GM13976 (cell line): Measurements from ENCODE around the gene SRSF10.

Experiments used
- DNase-seq: peaks from one replicate; pipeline ENCODE4 v3.0.0; 2012; ENCODE audit warnings: low spot score
- CTCF ChIP-seq: IDR thresholded peaks from 2 replicates; pipeline ENCODE4 v1.5.1; 2012; ENCODE audit warnings: borderline replicate concordance, mild to moderate bottlenecking; ENCODE audit not compliant: insufficient read depth; ENCODE audit errors: extremely low read depth, missing control alignments, control extremely low read depth
- in situ Hi-C: fragments of 300-500 bp; cut with MboI; formaldehyde crosslinking; loops from one replicate; pipeline ENCODE4 v1.12.0; 2022; ENCODE audit warnings: low sequenced_read_pairs, mixed read lengths, inconsistent platforms; ENCODE audit not compliant: unreplicated experiment

Gene SRSF10

DNA sequence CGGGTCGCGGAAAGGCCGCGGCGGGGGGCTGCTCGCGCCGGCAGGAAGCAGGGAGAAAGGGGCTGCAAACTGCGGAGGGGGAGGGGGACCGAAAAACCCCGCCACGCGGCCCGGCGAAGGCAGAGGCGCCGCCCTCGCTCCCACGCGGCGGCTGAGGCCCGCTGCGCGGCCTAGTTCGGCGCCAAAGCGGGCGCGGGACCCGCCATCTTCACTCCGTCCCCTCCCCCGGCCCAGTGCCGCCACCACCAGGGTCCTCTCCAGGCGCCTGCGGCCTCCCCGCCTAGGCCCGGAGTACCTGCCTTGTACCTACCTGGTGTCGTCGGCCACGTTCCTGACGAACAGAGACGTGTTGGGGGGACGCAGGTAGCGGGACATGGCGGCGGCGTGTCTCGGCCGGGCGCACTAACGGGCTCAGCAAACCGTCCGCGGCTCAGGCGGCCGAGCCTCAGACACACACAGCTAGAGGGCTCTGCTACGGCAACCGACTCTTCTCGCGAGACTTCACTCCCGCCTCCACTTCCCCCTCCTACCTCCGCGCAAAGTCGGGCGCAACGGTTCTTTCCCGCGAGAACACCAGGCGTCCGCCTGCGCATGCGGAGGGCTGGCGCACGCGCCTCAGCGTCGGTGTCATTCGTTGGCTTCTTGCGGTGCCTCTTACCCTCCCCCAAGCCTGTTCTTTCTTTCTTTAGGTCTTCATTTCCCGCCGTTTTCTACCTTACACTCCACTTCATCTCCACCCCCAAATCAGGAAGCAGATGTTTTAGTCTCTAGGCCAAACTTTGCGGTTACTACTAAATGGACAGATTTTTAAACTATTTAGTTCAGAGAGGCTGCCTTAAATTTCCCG, at the start of gene SRSF10:
TSS of gene SRSF10 (minus strand) at position 447 of the 847 bp plus-strand sequence. CDS start at position 375, 72 bp downstream.
- DNase-seq = peak; percentile 96
- TF ChIP-seq CTCF = peak; percentile 18
- in situ Hi-C loops = no loop called here

GRCh38 chr1:24027838-24028468, 47.8 kb upstream of the SRSF10 start:
- in situ Hi-C loops = no loop called here
- DNase-seq = peak; percentile 62
- TF ChIP-seq CTCF = peak; percentile 39

DNA sequence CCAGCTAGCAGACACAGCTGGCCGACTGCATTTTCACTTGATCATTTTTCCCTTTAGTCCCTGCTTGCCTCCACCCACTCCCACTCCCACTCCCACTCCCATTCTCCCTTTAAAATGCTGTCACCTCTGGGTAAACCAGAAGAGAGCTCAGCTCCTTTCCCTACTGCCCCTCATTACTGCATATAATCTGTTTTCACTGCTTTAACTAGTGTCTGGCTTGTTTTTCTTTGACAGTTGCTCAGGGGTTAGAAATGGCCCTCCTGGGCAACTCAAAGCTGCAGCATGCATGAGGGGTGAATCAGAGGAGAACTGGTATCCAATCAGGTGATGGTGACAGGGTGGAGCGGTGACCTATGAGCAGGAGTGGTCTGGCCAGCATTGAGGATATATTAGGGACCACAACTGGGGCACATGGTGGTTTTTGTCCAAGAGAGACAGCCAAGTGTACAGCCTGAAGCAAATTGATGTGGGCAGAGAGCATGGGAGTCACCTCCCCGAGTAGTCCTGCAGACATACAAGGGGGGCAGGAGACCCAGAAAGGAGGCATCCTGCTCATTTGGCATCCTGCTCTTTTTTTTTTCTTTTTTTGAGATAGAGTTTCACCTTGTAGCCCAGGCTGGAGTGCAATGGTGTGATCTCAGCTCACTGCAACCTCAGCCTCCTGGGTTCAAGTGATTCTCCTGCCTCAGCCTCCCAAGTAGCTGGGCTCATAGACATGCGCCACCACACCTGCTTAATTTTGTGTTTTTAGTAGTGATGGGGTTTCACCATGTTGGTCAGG, 42.6 kb upstream of the SRSF10 start:
- no peak for TF ChIP-seq CTCF
- no peak for DNase-seq
- in situ Hi-C loops = no loop called here

DNA sequence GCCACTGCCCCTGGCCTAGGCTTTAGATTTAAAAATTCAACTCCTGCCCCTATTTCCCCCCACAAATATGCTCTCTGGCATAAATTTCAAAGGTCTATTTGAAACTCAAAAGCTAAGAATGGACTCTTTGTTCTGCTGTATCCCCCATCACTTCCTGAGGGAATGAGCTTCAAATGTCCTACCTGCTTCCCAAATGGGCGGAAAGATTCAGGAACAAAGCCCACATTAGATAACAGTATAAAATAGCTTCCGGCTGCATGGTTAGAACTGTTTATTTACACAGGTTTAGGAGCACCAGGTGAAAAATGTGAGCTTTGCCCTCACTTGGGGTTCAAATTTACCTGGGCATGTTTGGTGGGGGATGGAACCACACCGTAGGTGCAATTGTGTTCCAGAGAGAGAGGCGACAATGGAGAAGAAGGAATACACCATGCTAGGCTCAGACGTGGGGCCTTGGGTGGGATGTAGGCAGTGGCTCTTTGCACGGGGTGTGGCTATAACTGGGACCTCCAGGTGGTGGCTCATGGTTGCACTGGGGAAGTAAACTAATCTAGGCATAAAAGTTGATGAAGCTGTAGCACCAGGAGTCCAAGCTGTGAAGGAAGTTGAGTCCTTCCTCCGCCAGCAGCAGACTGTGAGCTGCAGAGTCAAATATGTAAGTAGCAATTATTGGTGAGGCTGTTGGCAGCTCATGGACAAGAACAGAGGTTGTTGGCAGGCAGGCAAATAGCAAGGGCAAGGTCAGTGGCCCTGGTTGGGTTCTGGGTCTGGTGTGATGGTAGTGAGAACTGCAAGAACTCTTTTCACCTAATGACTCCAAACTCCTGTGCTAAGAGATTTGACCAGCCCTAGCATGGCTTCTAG, 41.5 kb upstream of the SRSF10 start:
- no peak for TF ChIP-seq CTCF
- in situ Hi-C loops = no loop called here
- no peak for DNase-seq

DNA sequence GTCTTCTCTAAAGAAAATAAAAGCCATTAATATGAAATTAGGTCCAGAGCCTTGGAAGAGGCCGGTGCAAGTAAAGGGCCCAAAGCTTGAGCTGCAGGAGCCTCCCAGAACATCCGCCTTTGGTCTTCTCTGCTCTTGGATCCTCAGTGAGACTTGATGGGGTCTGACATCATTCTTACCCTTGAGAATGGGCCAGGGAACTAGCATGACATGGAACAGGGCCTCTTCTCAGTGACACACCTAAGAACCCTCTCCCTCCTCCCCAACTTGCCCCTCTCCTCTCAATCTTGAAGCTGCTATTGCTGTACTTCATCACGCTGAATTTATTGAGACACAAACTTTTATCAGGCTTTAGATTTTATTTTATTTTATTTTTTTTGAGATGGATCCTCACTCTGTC, 40.3 kb upstream of the SRSF10 start:
- DNase-seq = no peak
- in situ Hi-C loops = no loop called here
- TF ChIP-seq CTCF = no peak

GRCh38 chr1:24020025-24020424, 39.9 kb upstream of the SRSF10 start:
- no peak for TF ChIP-seq CTCF
- in situ Hi-C loops = no loop called here
- DNase-seq = no peak
